TTC549 (cell line): ENCODE data around the gene TPBGL.

Source experiments
- FAIRE-seq: peaks from 2 replicates; lab custom pipeline; 2012; peaks lifted over from hg19 to GRCh38; lab: Jason Lieb, UNC

TPBGL gene

DNA sequence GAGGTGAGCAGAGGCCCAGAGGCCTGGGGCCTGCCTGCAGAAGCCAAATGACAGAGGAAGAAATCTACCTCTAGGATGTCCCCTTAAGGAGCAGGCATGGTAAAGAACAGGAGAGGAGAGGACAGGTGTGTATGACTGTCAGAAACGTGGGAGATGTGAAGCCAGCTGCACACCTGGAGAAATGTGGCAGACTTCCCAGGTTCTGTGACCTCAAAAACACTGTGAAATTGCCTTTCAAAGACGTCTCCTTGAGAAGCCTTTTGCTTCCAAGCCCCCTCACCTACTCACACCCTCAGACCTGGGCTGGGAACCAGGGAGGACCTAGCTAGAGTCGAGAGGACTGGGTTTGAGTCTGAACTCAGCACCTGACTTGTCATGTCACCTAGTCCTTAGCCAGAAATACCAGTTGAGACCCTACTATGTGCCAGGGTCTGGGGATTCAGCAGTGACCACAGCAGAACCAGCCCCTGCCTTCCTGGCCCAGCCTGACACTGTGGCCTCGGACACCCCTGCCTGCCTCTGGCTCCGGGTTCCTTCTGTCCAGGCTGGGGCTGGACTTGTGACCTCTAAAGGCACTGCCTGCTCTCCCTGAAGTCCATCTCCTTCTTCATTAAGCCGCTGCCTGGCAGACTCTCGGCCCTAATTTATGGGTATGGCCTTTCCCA, 5.6 kb downstream of the TPBGL start:
- FAIRE-seq = no peak

GRCh38 chr11:75246671-75247350, 6.2 kb downstream of the TPBGL start:
- FAIRE-seq = no peak

- no peak for FAIRE-seq
Observed at GRCh38 chr11:75248924-75249256, 8.3 kb downstream of the TPBGL start.

- no peak for FAIRE-seq
Observed at GRCh38 chr11:75249704-75250103, 9.1 kb downstream of the TPBGL start.

DNA sequence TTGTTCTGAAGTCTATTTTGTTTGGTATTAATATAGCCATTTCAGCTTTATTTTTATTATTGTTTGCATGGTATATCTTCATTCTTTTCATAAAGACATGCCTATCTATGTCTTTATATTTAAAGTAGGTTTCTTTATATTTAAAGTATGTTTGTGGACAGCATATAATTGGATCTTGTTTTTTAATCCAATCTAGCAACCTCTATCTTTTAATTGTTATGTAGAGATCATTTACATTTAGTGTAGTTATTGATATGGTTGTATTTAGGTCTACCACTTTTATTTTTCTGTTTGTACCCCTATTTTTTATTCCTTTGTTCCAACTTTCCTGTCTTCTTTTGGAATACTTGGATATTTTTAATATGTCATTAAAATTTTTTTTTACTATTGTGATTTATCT, 13.8 kb downstream of the TPBGL start:
- FAIRE-seq = no peak

- FAIRE-seq = no peak
Observed at GRCh38 chr11:75260396-75261170, 20.0 kb downstream of the TPBGL start.

GRCh38 chr11:75261902-75262361, 21.4 kb downstream of the TPBGL start:
- FAIRE-seq = no peak

DNA sequence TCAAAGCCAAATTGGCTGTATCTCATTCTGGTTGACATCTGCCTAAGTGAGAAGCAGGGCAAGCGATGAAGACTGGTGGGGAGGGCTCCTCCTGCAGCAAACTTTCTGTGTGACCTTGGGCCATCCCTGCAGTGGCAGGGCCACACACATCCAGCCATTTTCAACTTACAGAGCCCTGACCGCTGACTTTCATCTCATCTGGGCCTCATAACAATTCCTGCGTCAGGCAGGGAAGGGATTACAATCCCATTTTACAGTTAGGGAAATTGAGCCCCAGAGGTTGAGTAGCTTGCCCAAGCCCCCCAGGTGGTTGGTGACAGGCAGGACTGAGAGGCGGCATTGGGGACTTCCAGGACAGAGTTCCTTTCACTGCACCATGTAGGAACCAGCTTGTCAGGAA, 21.9 kb downstream of the TPBGL start:
- no peak for FAIRE-seq

GRCh38 chr11:75262961-75263852, 22.6 kb downstream of the TPBGL start:
- FAIRE-seq = no peak

GRCh38 chr11:75263944-75264349, 23.4 kb downstream of the TPBGL start:
- no peak for FAIRE-seq

- no peak for FAIRE-seq
Observed at GRCh38 chr11:75264356-75264755, 23.8 kb downstream of the TPBGL start.

DNA sequence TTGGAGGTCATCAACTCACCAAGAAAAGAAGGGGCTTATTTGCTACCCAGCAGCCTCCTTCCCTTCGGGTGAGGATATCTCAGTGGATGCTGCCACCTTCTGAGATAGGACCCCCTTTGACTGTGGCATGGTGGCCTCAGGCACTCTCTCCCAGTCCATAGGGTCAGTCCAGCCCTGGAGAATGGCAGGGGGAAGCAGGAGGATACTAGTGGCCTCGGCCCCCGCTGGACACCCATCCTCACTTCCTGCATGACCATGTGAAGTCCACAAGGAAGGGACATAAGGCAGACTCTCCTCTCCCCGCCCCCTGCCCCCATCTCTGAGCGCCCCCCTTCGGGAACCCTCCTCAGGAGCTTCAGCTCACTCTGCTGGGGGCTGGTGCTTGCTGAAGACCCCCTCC, 24.4 kb downstream of the TPBGL start:
- FAIRE-seq = no peak

GRCh38 chr11:75265851-75266531, 25.4 kb downstream of the TPBGL start:
- FAIRE-seq = no peak

- no peak for FAIRE-seq
Observed at GRCh38 chr11:75267171-75267970, 26.8 kb downstream of the TPBGL start.

GRCh38 chr11:75268626-75269366, 28.2 kb downstream of the TPBGL start:
- no peak for FAIRE-seq

DNA sequence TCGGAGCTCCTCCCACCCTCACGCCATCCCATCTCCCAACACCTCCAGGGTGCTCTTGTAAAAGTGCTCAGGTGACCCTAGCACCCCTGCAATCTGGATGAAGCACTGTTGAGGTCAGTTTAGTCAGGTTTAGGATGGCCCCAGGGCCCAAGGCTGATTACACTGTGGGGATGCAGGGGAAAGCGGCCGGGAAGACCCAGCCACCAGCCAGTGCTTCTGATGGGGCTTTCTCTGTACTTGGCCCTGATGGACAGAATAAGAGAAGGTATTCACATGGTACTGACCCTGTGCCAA, 28.7 kb downstream of the TPBGL start:
- no peak for FAIRE-seq

DNA sequence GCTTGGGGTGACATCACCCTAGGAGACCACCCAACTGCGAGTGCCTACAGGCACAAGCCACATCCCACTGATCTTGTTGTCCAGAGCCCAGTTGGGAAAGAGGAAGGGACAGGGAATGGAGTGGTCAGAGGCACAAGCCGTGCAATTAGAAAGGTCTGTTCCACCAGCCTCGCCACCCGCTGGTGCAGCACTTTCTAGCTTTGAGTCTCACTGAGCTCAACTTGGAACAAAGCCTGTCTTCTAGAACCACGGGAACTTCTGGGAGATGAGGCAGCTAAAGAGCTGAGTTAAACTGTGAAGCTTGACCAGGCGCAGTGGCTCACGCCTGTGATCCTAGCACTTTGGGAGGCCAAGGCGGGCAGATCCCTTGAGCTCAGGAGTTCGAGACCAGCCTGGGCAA, 29.3 kb downstream of the TPBGL start:
- FAIRE-seq = no peak

DNA sequence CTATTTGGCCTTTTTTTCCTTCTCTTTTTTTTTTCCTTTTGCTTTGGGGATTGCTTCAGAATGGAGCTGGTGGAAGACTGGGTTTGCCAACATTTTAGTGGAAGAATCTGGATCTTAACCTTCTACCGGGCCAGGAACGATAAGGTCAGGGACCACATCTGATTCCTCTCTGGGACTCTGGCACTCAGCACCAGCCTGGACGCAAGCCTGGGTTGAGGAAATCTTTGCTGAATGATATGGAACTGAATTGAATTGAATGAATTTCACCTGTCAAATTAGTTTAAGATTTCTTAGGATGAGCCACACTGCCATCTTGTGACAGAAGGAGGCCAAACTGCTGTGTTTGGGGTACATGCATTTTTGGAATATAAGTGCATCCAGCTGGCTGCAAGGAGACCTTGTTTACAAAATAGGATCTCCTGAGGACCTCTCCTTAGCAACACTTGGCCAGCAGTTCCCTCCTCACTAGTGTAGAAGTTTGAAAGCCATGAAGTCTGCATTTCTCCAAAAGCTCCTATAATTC, 30.4 kb downstream of the TPBGL start:
- FAIRE-seq = no peak

- no peak for FAIRE-seq
Observed at GRCh38 chr11:75271730-75272129, 31.2 kb downstream of the TPBGL start.

- no peak for FAIRE-seq
Observed at GRCh38 chr11:75272391-75272790, 31.8 kb downstream of the TPBGL start.
